Measurements from ENCODE around the gene WASF1.

The WASF1 gene

GRCh38 chr6:110050440-110050813 lies 129.0 kb downstream of the WASF1 start:
- ATAC-seq (replicated peaks) (no peak), DNase-seq (no peak)
- Mint-ChIP-seq H3K4me3 (no peak overlapping the region), H3K36me3 (no peaks in the 10 kb centered on the region), H3K27ac (no peak overlapping the region), H3K27me3 (no peaks in the 10 kb centered on the region), H3K9me3 (no peaks in the 10 kb centered on the region), H3K4me1 (peaks cover 0 to 9% of the 10 kb centered on the region in 2 donors)

Data from stimulated activated naive B cell treated with anti-CD40 and anti-IgM and Interleukin-4, amounts not matched to agents 10 μg/mL and 1 μg/mL and 100 μg/mL, for 72 hours (primary cell).